Measurements from ENCODE around the gene TM4SF1.

- TF ChIP-seq CTCF (IDR thresholded peaks at IDR 0.05; ENCODE audit: insufficient read depth, low read depth, low read length) = no peak
- TF ChIP-seq EZH2 (IDR thresholded peaks at IDR 0.05; ENCODE audit: insufficient read depth, low read length) = no peak
Measured at GRCh38 chr3:149356630-149357029, 20.8 kb downstream of the TM4SF1 start.
